ENCODE data around the gene ZBTB20.

Gene ZBTB20

DNA sequence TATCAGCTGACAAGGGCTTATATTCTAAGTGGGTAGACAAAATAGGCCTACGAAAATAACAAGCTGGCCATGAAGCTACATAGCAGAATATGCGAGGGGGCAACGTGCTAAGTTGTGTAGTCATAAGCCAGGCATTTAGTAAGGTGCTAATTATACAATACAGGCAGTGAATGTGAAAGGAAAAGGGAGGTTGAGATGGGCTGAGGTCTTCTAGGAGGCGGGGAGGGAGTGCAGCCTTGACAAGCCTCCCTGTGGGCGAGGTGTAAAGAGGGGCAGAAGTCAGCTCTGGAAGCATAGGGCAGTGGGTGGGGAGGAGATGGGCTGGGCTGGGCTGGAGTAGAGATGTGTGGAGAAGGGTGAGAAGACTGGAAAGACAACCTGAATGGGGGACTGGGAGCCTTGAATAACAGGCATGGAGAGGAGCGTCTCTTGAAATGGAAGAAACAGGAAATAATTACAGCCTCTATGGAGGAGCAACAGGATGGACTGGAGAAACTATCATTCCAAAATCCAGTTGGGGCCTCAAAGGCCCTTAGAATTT lies 852.1 kb downstream of the ZBTB20 start:
- TF ChIP-seq, protein P1, sequence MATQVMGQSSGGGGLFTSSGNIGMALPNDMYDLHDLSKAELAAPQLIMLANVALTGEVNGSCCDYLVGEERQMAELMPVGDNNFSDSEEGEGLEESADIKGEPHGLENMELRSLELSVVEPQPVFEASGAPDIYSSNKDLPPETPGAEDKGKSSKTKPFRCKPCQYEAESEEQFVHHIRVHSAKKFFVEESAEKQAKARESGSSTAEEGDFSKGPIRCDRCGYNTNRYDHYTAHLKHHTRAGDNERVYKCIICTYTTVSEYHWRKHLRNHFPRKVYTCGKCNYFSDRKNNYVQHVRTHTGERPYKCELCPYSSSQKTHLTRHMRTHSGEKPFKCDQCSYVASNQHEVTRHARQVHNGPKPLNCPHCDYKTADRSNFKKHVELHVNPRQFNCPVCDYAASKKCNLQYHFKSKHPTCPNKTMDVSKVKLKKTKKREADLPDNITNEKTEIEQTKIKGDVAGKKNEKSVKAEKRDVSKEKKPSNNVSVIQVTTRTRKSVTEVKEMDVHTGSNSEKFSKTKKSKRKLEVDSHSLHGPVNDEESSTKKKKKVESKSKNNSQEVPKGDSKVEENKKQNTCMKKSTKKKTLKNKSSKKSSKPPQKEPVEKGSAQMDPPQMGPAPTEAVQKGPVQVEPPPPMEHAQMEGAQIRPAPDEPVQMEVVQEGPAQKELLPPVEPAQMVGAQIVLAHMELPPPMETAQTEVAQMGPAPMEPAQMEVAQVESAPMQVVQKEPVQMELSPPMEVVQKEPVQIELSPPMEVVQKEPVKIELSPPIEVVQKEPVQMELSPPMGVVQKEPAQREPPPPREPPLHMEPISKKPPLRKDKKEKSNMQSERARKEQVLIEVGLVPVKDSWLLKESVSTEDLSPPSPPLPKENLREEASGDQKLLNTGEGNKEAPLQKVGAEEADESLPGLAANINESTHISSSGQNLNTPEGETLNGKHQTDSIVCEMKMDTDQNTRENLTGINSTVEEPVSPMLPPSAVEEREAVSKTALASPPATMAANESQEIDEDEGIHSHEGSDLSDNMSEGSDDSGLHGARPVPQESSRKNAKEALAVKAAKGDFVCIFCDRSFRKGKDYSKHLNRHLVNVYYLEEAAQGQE (IDR thresholded peaks at IDR 0.05; ENCODE audit: insufficient read depth in 1 of 2, low read depth in 2 of 2, low read length in 2 of 2), result no peak
- TF ChIP-seq POLR2AphosphoS5 (IDR thresholded peaks at IDR 0.05; ENCODE audit: low read depth, low read length) (no peak), SIN3A (IDR thresholded peaks at IDR 0.05; ENCODE audit: borderline replicate concordance, insufficient read depth, low read length) (no peak), FOXP2 (optimal IDR thresholded peaks at IDR 0.05; ENCODE audit: borderline replicate concordance, extremely low read depth, extremely low read length, insufficient read depth) (no peak), TAF1 (IDR thresholded peaks at IDR 0.05; ENCODE audit: borderline replicate concordance, insufficient read depth, low read length) (no peak)

DNA sequence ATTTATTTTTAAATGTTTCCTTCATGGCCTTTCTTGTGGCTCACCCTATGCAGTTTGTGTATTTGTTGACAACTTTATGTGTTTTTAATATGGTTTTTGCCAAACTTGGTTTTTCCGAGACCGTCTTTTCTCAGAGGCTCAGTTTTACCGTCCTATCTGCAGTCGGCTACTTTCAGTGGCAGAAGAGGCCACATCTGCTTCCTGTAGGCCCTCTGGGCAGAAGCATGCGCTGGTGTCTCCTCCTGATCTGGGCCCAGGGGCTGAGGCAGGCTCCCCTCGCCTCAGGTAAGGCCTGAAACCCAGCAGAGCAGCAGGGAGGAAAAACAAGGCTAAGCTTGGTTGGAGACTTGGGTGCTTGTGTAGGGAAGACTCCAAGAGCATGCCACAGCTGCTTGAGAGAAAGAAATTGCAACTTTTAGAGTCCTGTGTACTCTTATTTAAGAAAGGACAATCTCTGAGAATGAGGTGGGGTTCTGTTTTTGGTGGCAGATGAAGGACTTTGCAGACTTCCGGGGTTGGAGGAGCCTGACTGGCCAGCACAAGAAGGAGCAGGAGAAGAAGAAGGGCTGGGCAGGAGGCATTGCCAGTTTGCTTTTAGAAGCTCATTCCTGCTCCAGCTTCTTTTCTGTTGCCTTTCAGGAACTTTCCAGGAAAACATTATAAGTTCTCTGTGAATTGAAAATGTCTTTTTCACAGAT lies 853.1 kb downstream of the ZBTB20 start, which contains the start of gene TIGIT:
TIGIT (plus strand) TSS at position 191 of the 698 bp plus-strand sequence; CDS start at position 225, 34 bp downstream.
- TF ChIP-seq POLR2AphosphoS5 (IDR thresholded peaks at IDR 0.05; ENCODE audit: low read depth, low read length) (no peak), SIN3A (IDR thresholded peaks at IDR 0.05; ENCODE audit: borderline replicate concordance, insufficient read depth, low read length) (no peak), FOXP2 (optimal IDR thresholded peaks at IDR 0.05; ENCODE audit: borderline replicate concordance, extremely low read depth, extremely low read length, insufficient read depth) (no peak), TAF1 (IDR thresholded peaks at IDR 0.05; ENCODE audit: borderline replicate concordance, insufficient read depth, low read length) (no peak)
- TF ChIP-seq, protein P1 (IDR thresholded peaks at IDR 0.05; ENCODE audit: insufficient read depth in 1 of 2, low read depth in 2 of 2, low read length in 2 of 2), result no peak

DNA sequence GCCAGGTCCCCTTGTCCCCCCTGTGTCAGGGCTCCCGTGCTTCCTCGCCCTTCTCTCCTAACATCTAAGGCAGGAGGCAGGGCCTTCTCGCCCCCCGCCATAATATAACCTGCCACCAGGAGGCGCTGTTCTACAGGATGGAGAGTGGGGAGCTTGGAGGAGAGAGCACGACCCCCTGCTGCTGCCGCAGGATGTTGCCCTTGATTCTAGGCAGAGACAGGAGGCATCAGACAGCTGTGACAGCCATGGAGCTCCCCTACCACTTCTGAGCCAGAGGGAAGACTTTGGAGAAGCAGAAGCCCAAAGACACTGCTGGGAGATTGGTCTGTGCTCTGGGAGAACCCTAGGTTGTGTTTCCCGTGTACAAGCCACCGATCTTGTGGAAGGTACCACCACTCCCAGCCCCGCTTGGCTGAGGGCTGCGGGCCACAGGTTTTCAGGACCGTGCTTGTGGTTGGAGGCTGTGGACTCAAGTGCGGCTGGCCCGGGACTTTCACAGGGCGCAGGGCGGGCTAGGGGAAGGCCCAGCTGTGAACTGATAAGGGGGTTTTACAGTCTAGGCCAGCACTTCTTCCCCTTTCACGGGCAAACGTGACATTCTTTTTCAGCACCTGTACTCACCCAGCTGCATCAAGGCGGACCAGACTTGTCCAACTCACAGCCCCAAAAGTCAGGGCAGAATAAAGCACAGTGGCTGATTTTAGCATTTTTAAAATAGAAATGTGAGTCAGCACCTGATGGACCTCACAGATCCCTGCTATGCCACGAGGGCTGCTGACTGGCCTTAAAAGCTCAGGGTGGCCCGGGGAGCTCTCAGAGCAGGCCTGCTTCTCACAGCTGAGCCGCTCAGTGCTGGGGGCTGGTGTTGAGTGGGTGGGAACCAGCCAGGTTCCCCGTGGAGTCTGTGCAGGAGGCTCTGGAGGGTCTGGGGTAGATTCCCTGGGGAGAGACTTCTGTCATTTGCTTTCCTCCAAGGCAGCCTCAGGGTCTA lies 855.9 kb downstream of the ZBTB20 start:
- TF ChIP-seq SIN3A (IDR thresholded peaks at IDR 0.05; ENCODE audit: borderline replicate concordance, insufficient read depth, low read length), result no peak
- TF ChIP-seq TAF1 (IDR thresholded peaks at IDR 0.05; ENCODE audit: borderline replicate concordance, insufficient read depth, low read length), result no peak
- TF ChIP-seq, protein P1 (IDR thresholded peaks at IDR 0.05; ENCODE audit: insufficient read depth in 1 of 2, low read depth in 2 of 2, low read length in 2 of 2), result no peak
- no peak for TF ChIP-seq POLR2AphosphoS5 (IDR thresholded peaks at IDR 0.05; ENCODE audit: low read depth, low read length)
- no peak for TF ChIP-seq FOXP2 (optimal IDR thresholded peaks at IDR 0.05; ENCODE audit: borderline replicate concordance, extremely low read depth, extremely low read length, insufficient read depth)

DNA sequence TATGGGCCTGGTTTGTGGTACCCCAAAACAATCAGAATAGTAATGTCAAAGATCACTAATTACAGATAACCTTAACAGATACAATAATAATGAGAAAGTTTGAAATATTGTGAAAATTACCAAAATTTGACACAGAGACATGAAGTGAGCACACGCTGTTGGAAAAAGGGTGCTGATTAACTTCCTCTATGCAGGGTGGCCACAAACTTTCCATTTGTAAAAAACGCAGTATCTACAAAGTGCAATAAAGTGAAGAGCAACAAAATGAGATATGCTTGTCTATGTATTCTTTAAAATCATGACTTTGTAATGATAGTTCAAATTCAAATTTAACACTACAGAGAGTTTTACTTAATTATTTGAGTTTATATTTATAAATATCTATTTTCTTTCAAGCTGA lies 860.8 kb downstream of the ZBTB20 start:
- TF ChIP-seq POLR2AphosphoS5 (IDR thresholded peaks at IDR 0.05; ENCODE audit: low read depth, low read length), result no peak
- no peak for TF ChIP-seq SIN3A (IDR thresholded peaks at IDR 0.05; ENCODE audit: borderline replicate concordance, insufficient read depth, low read length)
- TF ChIP-seq FOXP2 (optimal IDR thresholded peaks at IDR 0.05; ENCODE audit: borderline replicate concordance, extremely low read depth, extremely low read length, insufficient read depth), result no peak
- TF ChIP-seq TAF1 (IDR thresholded peaks at IDR 0.05; ENCODE audit: borderline replicate concordance, insufficient read depth, low read length), result no peak
- TF ChIP-seq, protein P1 (IDR thresholded peaks at IDR 0.05; ENCODE audit: insufficient read depth in 1 of 2, low read depth in 2 of 2, low read length in 2 of 2), result no peak
